Measurements from ENCODE around the gene PLXNA1.

GRCh38 chr3:126956866-126957650, 25.9 kb upstream of the PLXNA1 start:
- no peak for TF ChIP-seq BHLHE40 (IDR thresholded peaks at IDR 0.05; ENCODE audit: borderline replicate concordance)
- no peak for TF ChIP-seq ZNF384 (IDR thresholded peaks at IDR 0.05)
- no peak for TF ChIP-seq FOXK2 (IDR thresholded peaks at IDR 0.05)
- TF ChIP-seq, protein P1, sequence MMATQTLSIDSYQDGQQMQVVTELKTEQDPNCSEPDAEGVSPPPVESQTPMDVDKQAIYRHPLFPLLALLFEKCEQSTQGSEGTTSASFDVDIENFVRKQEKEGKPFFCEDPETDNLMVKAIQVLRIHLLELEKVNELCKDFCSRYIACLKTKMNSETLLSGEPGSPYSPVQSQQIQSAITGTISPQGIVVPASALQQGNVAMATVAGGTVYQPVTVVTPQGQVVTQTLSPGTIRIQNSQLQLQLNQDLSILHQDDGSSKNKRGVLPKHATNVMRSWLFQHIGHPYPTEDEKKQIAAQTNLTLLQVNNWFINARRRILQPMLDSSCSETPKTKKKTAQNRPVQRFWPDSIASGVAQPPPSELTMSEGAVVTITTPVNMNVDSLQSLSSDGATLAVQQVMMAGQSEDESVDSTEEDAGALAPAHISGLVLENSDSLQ (IDR thresholded peaks at IDR 0.05): no peak
- TF ChIP-seq SP1 (IDR thresholded peaks at IDR 0.05): no peak
- no peak for TF ChIP-seq ELF4 (IDR thresholded peaks at IDR 0.05)
- TF ChIP-seq FOXA1 (IDR thresholded peaks at IDR 0.05): no peak
- no peak for TF ChIP-seq HDGF (IDR thresholded peaks at IDR 0.05; ENCODE audit: borderline replicate concordance)
